B cell (primary cell): ENCODE measurements around the gene KCNA1. TPM values are rescaled to one million over a fixed set of nuclear protein-coding genes. Genes with fewer than 3 reads are reported as not detected.

Experiments
- ATAC-seq: fragments of 200-7000 bp; cut with Tn5 transposase; one replicate; pipeline ENCODE4 v1.10.0; 2021; ENCODE audit warnings: low read depth, mild to moderate bottlenecking, moderate number of reproducible peaks, moderate library complexity
- CTCF ChIA-PET: fragments of 350-600 bp; sonication (Branson Sonifier 250); formaldehyde crosslinking; loops from one replicate; lab custom pipeline; 2021; ENCODE audit warnings: antibody characterized with exemption, inconsistent platforms; lab: Charles Lee
- POLR2A ChIA-PET: fragments of 350-600 bp; sonication (Branson Sonifier 250); formaldehyde crosslinking; loops from one replicate; lab custom pipeline; 2021; ENCODE audit warnings: antibody characterized with exemption; lab: Charles Lee
- DNase-seq: peaks from one replicate; pipeline ENCODE4 v3.0.0; 2013
- H2AFZ ChIP-seq: 2 replicates; pipeline ENCODE4 v1.6.1; 2012; ENCODE audit warnings: mild to moderate bottlenecking, low read depth, low read length; ENCODE audit not compliant: insufficient read depth, poor library complexity, severe bottlenecking
- H3K27ac ChIP-seq, 2 donors: 1 replicate in 1 of 2; 2 replicates in 1 of 2; pipeline ENCODE4 v1.5.1; 2012 to 2013; ENCODE audit warnings: low read length in 2 of 2, mild to moderate bottlenecking in 2 of 2, moderate library complexity in 1 of 2
- H3K27me3 ChIP-seq, 4 experiments: fragments of 200-600 bp in 1 of 4; sonication (generic) in 1 of 4; replicated peaks in 1 of 4; 1 replicate in 2 of 4; 2 replicates in 2 of 4; pipeline versions ENCODE4 v1.6.1 to v1.7.0; 2013 to 2016; ENCODE audit warnings: low read length in 3 of 4, mild to moderate bottlenecking in 2 of 4, mixed read lengths in 1 of 4, moderate library complexity in 1 of 4; ENCODE audit not compliant: insufficient read depth in 4 of 4, control insufficient read depth in 3 of 4; ENCODE audit errors: control extremely low read depth in 1 of 4
- H3K36me3 ChIP-seq, 2 experiments: replicated peaks in 1 of 2; 1 replicate in 1 of 2; 2 replicates in 1 of 2; pipeline versions ENCODE4 v1.6.1 to v1.7.1; 2013; ENCODE audit warnings: low read length in 1 of 2; ENCODE audit not compliant: insufficient read depth in 2 of 2, control insufficient read depth in 1 of 2; ENCODE audit errors: control extremely low read depth in 1 of 2, extremely low read depth in 1 of 2
- H3K4me1 ChIP-seq, 2 donors: fragments of 200-600 bp in 1 of 2; sonication (generic) in 1 of 2; 1 replicate in 1 of 2; 2 replicates in 1 of 2; pipeline versions ENCODE4 v1.5.1 to v1.6.1; 2013 to 2017; ENCODE audit warnings: low read length in 2 of 2; ENCODE audit not compliant: control insufficient read depth in 2 of 2, insufficient read depth in 2 of 2
- H3K4me2 ChIP-seq: replicated peaks from 2 replicates; pipeline ENCODE3; 2012; ENCODE audit warnings: mild to moderate bottlenecking, low read depth, low read length; ENCODE audit not compliant: poor library complexity, severe bottlenecking
- H3K4me3 ChIP-seq, 5 experiments: fragments of 200-600 bp in 1 of 5; sonication (generic) in 1 of 5; 1 replicate in 3 of 5; 2 replicates in 2 of 5; pipeline versions ENCODE4 v1.5.1 to v1.7.0; 2011 to 2016; ENCODE audit warnings: low read length in 4 of 5, mild to moderate bottlenecking in 4 of 5, low read depth in 2 of 5, control low read depth in 1 of 5, moderate library complexity in 1 of 5; ENCODE audit not compliant: insufficient read depth in 1 of 5; ENCODE audit errors: control extremely low read depth in 1 of 5, extremely low read depth in 1 of 5
- H3K79me2 ChIP-seq: fragments of 200-600 bp; sonication (generic); one replicate; pipeline ENCODE4 v1.6.0; 2016; ENCODE audit warnings: low read length; ENCODE audit not compliant: control insufficient read depth, insufficient read depth
- H3K9ac ChIP-seq: fragments of 200-600 bp; sonication (generic); 2 replicates; pipeline ENCODE4 v1.6.1; 2017; ENCODE audit warnings: mild to moderate bottlenecking, low read length, moderate library complexity
- H3K9me3 ChIP-seq, 3 donors: one replicate each; pipeline versions ENCODE4 v1.6.1 to v1.7.1; 2013; ENCODE audit warnings: low read length in 2 of 3; ENCODE audit not compliant: control insufficient read depth in 2 of 3, insufficient read depth in 1 of 3; ENCODE audit errors: control extremely low read depth in 1 of 3
- H4K20me1 ChIP-seq: 2 replicates; pipeline ENCODE4 v1.6.0; 2012; ENCODE audit warnings: mild to moderate bottlenecking, low read length; ENCODE audit not compliant: insufficient read depth, control insufficient read depth, poor library complexity, severe bottlenecking
- H3K27ac Mint-ChIP-seq: one replicate; pipeline ENCODE4 v1.8.0; 2021; ENCODE audit warnings: mixed read lengths
- H3K27me3 Mint-ChIP-seq: one replicate; pipeline ENCODE4 v1.8.0; 2021; ENCODE audit warnings: mixed read lengths
- H3K4me1 Mint-ChIP-seq: one replicate; pipeline ENCODE4 v1.8.0; 2021; ENCODE audit warnings: mixed read lengths
- H3K4me3 Mint-ChIP-seq: one replicate; pipeline ENCODE4 v1.8.0; 2021; ENCODE audit warnings: mixed read lengths
- H3K9me3 Mint-ChIP-seq: one replicate; pipeline ENCODE4 v1.8.0; 2022; ENCODE audit warnings: mixed read lengths; ENCODE audit not compliant: insufficient read depth
- CTCF ChIP-seq: fragments of 200-600 bp; IDR thresholded peaks from one replicate; pipeline ENCODE4 v1.8.0; 2022; ENCODE audit warnings: antibody characterized with exemption, mild to moderate bottlenecking
- EZH2 ChIP-seq: IDR thresholded peaks from 2 replicates; pipeline ENCODE4 v1.6.1; 2012; ENCODE audit warnings: borderline replicate concordance, low read depth, mild to moderate bottlenecking, moderate library complexity, low read length; ENCODE audit not compliant: insufficient read depth, poor library complexity, severe bottlenecking
- WGBS: methylation state at CpG from one replicate; pipeline ENCODE4 v1.1.5; 2013; ENCODE audit warnings: missing lambda C conversion rate; ENCODE audit not compliant: insufficient coverage; 5-methylcytosine and 5-hydroxymethylcytosine counted together
- intact Hi-C: fragments of 100-400 bp; cut with micrococcal nuclease; formaldehyde crosslinking; loops from one replicate; pipeline ENCODE4 v1.10.0; 2022
- polyA plus RNA-seq: library from polyadenylated mRNA; depleted of rRNA; stranded (reverse); fragments of >200 nt; gene quantifications from 2 replicates; pipeline ENCODE4 v1.2.3, GENCODE V29; 2012
- total RNA-seq, 2 donors: library from RNA; stranded (reverse); fragments of 120-200 nt in 1 of 2; gene quantifications; 1 replicate in 1 of 2; 2 replicates in 1 of 2; pipeline versions ENCODE4 v1.2.3 to v1.2.4, GENCODE V29; 2013 to 2022

The KCNA1 gene
- total and polyA plus RNA-seq, 2 donors (not counting 1 experiment from before 2014, with no cell fraction given): not detected

GRCh38 chr12:4871514-4871913, 38.2 kb upstream of the KCNA1 start:
- no peak overlapping the region for H3K27ac ChIP-seq
- Mint-ChIP-seq H3K4me3 (no peak overlapping the region), H3K9me3 (no peaks in the 10 kb centered on the region), H3K27me3 (peaks cover 36% of the 10 kb centered on the region), H3K4me1 (no peaks in the 10 kb centered on the region), H3K27ac (no peak overlapping the region)
- DNase-seq (no peak), ATAC-seq (no peak)
- H3K4me2 ChIP-seq: no peak overlapping the region
- intact Hi-C loops: no loop called here
- no peak overlapping the region for H3K4me3 ChIP-seq
- no peaks in the 10 kb centered on the region for H3K79me2 ChIP-seq
- peaks cover 0 to 1% (median 0%) of the 10 kb centered on the region in 3 donors for H3K9me3 ChIP-seq
- peaks cover 0 to 26% (median 14%) of the 10 kb centered on the region in 4 experiments for H3K27me3 ChIP-seq
- CTCF ChIA-PET: interaction anchor here (1.9 kb wide), 1 partner anchor 22 kb away, joined by 7 read pairs; no protein-coding TSS in a partner anchor
- H3K36me3 ChIP-seq: no peaks in the 10 kb centered on the region
- H2AFZ ChIP-seq: no peak overlapping the region
- no peaks in the 10 kb centered on the region for H4K20me1 ChIP-seq
- H3K4me1 ChIP-seq: no peaks in the 10 kb centered on the region
- no peak overlapping the region for H3K9ac ChIP-seq
- TF ChIP-seq EZH2 (no peak), CTCF (no peak)
- 91% methylated on average over 7 of the region's 9 CpGs for WGBS
- POLR2A ChIA-PET: no interaction called here

GRCh38 chr12:4873947-4874346, 35.8 kb upstream of the KCNA1 start:
- no peaks in the 10 kb centered on the region for H3K79me2 ChIP-seq
- no peak overlapping the region for H3K4me3 ChIP-seq
- Mint-ChIP-seq H3K27me3 (peaks cover 40% of the 10 kb centered on the region), H3K4me3 (no peak overlapping the region), H3K9me3 (peaks cover 3% of the 10 kb centered on the region), H3K27ac (no peak overlapping the region), H3K4me1 (no peaks in the 10 kb centered on the region)
- TF ChIP-seq EZH2 (no peak), CTCF (no peak)
- DNase-seq (no peak), ATAC-seq (no peak)
- peaks cover 0 to 15% (median 8%) of the 10 kb centered on the region in 4 experiments for H3K27me3 ChIP-seq
- H2AFZ ChIP-seq: no peak overlapping the region
- no peak overlapping the region for H3K4me2 ChIP-seq
- no peaks in the 10 kb centered on the region for H3K4me1 ChIP-seq
- POLR2A ChIA-PET: no interaction called here
- H3K27ac ChIP-seq: no peak overlapping the region
- intact Hi-C loops: no loop called here
- no peaks in the 10 kb centered on the region for H3K36me3 ChIP-seq
- no CpG with 5 or more reads among the region's 1 CpG for WGBS
- no peak overlapping the region for H3K9ac ChIP-seq
- CTCF ChIA-PET: interaction anchor here (1.3 kb wide), 1 partner anchor 16 kb away, joined by 5 read pairs; no protein-coding TSS in a partner anchor
- H4K20me1 ChIP-seq: no peaks in the 10 kb centered on the region
- peaks cover 1 to 3% (median 1%) of the 10 kb centered on the region in 3 donors for H3K9me3 ChIP-seq
